ENCODE measurements around the gene CTDSP1.

GRCh38 chr2:218395090-218395444 lies 4.6 kb upstream of the CTDSP1 start:
- TF ChIP-seq YY1 (IDR thresholded peaks at IDR 0.05; ENCODE audit: insufficient read depth, insufficient read length) = no peak
- TF ChIP-seq ZNF274 (IDR thresholded peaks at IDR 0.05; ENCODE audit: low read depth, low read length) = no peak

Data from NT2/D1 (cell line).